ENCODE measurements around the gene CAMKK1. TPM values are rescaled to one million over a fixed set of nuclear protein-coding genes. Genes with fewer than 3 reads are reported as not detected.

The CAMKK1 gene
- total RNA-seq, 1 donor from 2014 or later, result 4.5 TPM

DNA sequence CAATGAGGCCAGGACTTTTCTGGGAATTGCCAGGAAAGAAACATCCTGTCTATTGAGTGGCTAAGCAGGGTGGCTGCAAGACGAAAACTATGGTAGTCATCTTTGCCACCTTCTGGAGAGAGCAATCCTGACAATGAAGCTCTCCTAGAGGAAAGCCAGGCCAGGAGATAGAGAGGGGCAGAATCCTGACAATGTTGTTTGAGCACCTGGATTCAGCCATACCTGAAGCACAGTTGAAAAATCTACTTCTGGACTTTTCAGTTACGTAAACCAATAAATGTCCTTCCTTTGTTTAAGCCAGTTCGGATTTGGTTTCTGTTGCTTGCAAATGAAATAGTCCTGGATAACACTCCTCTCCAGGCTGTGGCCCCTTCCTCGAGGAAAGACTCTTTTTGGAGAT, 14.0 kb upstream of the CAMKK1 start:
- H3K27ac Mint-ChIP-seq (ENCODE audit: unreplicated experiment), result no peak overlapping the region
- peaks cover 8% of the 10 kb centered on the region for H3K4me1 Mint-ChIP-seq
- no peak for TF ChIP-seq CTCF (conservative IDR thresholded peaks at IDR 0.05)
- H3K36me3 Mint-ChIP-seq (ENCODE audit: low read depth), result no peaks in the 10 kb centered on the region
- H3K9me3 Mint-ChIP-seq, result no peaks in the 10 kb centered on the region
- no peak overlapping the region for H3K4me3 Mint-ChIP-seq
- H3K27me3 Mint-ChIP-seq (ENCODE audit: low read depth), result no peaks in the 10 kb centered on the region
- no peak for DNase-seq (ENCODE audit: low read depth, low spot score)

DNA sequence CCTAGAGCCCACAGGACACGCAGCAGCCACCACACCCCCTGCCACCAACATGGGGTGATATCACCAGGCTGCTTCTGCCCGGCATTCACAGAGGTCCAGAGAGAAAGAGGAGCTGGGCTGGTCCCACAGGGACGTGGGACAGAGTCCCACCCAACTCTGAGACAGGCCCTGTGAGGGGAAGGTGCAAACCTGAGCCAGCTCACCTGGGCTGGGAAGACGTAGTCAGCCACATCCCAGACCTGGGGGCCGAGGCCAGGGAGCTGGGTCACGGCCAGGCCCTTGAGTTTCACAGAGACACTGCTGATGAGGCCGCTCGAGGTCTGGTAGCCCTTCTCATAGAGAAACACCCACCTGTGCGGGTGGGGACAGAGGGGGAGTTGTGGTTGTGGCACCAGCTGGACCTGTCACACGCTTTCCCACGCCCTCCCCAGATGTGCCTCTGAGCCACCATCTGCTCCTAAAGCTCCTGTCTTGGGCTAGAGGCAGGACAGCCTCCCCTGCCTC, 12.2 kb upstream of the CAMKK1 start:
- no peak overlapping the region for H3K27ac Mint-ChIP-seq (ENCODE audit: unreplicated experiment)
- no peak overlapping the region for H3K4me3 Mint-ChIP-seq
- no peak for TF ChIP-seq CTCF (conservative IDR thresholded peaks at IDR 0.05)
- no peaks in the 10 kb centered on the region for H3K27me3 Mint-ChIP-seq (ENCODE audit: low read depth)
- H3K36me3 Mint-ChIP-seq (ENCODE audit: low read depth), result no peaks in the 10 kb centered on the region
- no peaks in the 10 kb centered on the region for H3K9me3 Mint-ChIP-seq
- DNase-seq (ENCODE audit: low read depth, low spot score), result no peak
- H3K4me1 Mint-ChIP-seq, result peaks cover 3% of the 10 kb centered on the region

GRCh38 chr17:3904501-3904900, 11.6 kb upstream of the CAMKK1 start:
- no peak for TF ChIP-seq CTCF (conservative IDR thresholded peaks at IDR 0.05)
- Mint-ChIP-seq H3K4me3 (no peak overlapping the region), H3K27ac (ENCODE audit: unreplicated experiment) (no peak overlapping the region), H3K36me3 (ENCODE audit: low read depth) (no peaks in the 10 kb centered on the region), H3K4me1 (peaks cover 3% of the 10 kb centered on the region), H3K9me3 (no peaks in the 10 kb centered on the region), H3K27me3 (ENCODE audit: low read depth) (no peaks in the 10 kb centered on the region)
- DNase-seq (ENCODE audit: low read depth, low spot score), result no peak

DNA sequence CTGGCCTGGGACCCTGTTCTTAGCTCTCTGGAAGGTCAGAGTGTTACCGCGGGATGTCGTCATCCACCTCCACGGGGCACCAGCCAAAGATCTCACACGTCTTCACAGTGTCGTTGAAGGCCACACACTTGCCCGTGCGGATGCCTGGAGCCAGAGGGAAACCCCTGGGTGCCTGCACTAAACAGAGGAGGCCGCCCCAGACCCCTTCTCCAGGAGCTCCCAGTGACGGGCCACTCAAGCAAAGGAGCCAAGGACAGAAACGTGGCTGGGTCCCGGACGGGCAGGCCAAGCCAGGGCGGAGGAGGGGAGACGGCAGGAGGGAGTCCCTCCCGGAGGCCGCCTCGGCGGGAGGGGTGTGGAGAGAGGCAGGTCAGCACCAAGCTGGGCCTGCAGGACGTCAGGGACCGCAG, 11.0 kb upstream of the CAMKK1 start:
- Mint-ChIP-seq H3K27me3 (ENCODE audit: low read depth) (no peaks in the 10 kb centered on the region), H3K36me3 (ENCODE audit: low read depth) (no peaks in the 10 kb centered on the region), H3K4me1 (peaks cover 3% of the 10 kb centered on the region), H3K27ac (ENCODE audit: unreplicated experiment) (no peak overlapping the region), H3K9me3 (no peaks in the 10 kb centered on the region), H3K4me3 (no peak overlapping the region)
- TF ChIP-seq CTCF (conservative IDR thresholded peaks at IDR 0.05), result no peak
- no peak for DNase-seq (ENCODE audit: low read depth, low spot score)

- TF ChIP-seq CTCF (conservative IDR thresholded peaks at IDR 0.05), result no peak
- H3K4me3 Mint-ChIP-seq, result no peak overlapping the region
- no peaks in the 10 kb centered on the region for H3K27me3 Mint-ChIP-seq (ENCODE audit: low read depth)
- no peak overlapping the region for H3K27ac Mint-ChIP-seq (ENCODE audit: unreplicated experiment)
- no peak for DNase-seq (ENCODE audit: low read depth, low spot score)
- H3K9me3 Mint-ChIP-seq, result no peaks in the 10 kb centered on the region
- H3K36me3 Mint-ChIP-seq (ENCODE audit: low read depth), result no peaks in the 10 kb centered on the region
- H3K4me1 Mint-ChIP-seq, result peaks cover 5% of the 10 kb centered on the region
These were observed 10.4 kb upstream of the CAMKK1 start for GRCh38 chr17:3903051-3903825.
